ENCODE data around the gene SELE. TPM values are rescaled to one million over a fixed set of nuclear protein-coding genes. Genes with fewer than 3 reads are reported as not detected.

Gene SELE
- total and polyA plus RNA-seq, 2 of the 8 experiments (the other 6 are each of a cell fraction or from before 2014, with no cell fraction given), result not detected

GRCh38 chr1:169689395-169689794, 44.5 kb downstream of the SELE start:
- H3K4me1 ChIP-seq (replicated peaks in 1 of 4; ENCODE audit: control insufficient read depth in 3 of 4, insufficient read depth in 4 of 4, low read length in 3 of 4), result peaks cover 0 to 12% (median 2%) of the 10 kb centered on the region in 4 experiments; a peak in 2 of 7 replicates
- H3K79me2 ChIP-seq (ENCODE audit: control insufficient read depth in 1 of 2, insufficient read depth in 2 of 2, low read length in 2 of 2), result no peaks in the 10 kb centered on the region
- H3K27me3 ChIP-seq (replicated peaks in 1 of 4; ENCODE audit: control insufficient read depth in 3 of 4, extremely low read depth in 1 of 4, insufficient read depth in 3 of 4, low read length in 3 of 4), result peaks cover 49 to 78% (median 67%) of the 10 kb centered on the region in 4 experiments
- H3K9ac ChIP-seq (replicated peaks in 1 of 4; ENCODE audit: extremely low read depth in 1 of 4, low read depth in 3 of 4, low read length in 3 of 4), result no peak overlapping the region
- H2BK15ac ChIP-seq (ENCODE audit: low read length), result no peak overlapping the region
- no peak overlapping the region for H3K27ac ChIP-seq (ENCODE audit: low read depth, low read length)
- CTCF ChIA-PET (ENCODE audit: partially characterized antibody), result interaction anchor here (0.7 to 5.9 kb wide), 5 partner anchors 9 to 87 kb away, joined by 3 to 28 read pairs (median 3); no protein-coding TSS in a partner anchor
- H3K23me2 ChIP-seq (ENCODE audit: low read depth, low read length), result no peaks in the 10 kb centered on the region; the same call in 1 of the 2 replicates
- no peak overlapping the region for H2BK20ac ChIP-seq (ENCODE audit: low read length)
- H3K14ac ChIP-seq (ENCODE audit: insufficient read length), result no peak overlapping the region
- no peak overlapping the region for H2AFZ ChIP-seq (ENCODE audit: low read length)
- DNase-seq (ENCODE audit: low read depth in 1 of 2, low spot score in 2 of 2) (no peak), FAIRE-seq (no peak)
- POLR2A ChIA-PET (ENCODE audit: partially characterized antibody), result no interaction called here
- WGBS, 2 experiments (ENCODE audit: extremely low coverage in 1 of 2, insufficient coverage in 1 of 2, insufficient read length in 1 of 2, insufficient replicate concordance in 2 of 2, low coverage in 1 of 2, low lambda C conversion rate in 2 of 2, missing lambda C conversion rate in 1 of 2), result 59% methylated on average over 2 of the region's 2 CpGs; no CpG with 5 or more reads in 1 of the 2 experiments
- H4K20me1 ChIP-seq (replicated peaks in 1 of 2; ENCODE audit: control insufficient read depth in 1 of 2, insufficient read depth in 2 of 2, low read length in 2 of 2), result peaks cover 4 to 6% of the 10 kb centered on the region in 2 experiments
- H2BK120ac ChIP-seq (replicated peaks; ENCODE audit: low read depth, low read length), result no peak overlapping the region
- H3K9me3 ChIP-seq (ENCODE audit: insufficient read depth in 2 of 2, low read depth in 1 of 2, low read length in 1 of 2), result no peaks in the 10 kb centered on the region
- H2BK5ac ChIP-seq (ENCODE audit: low read depth, low read length), result no peak overlapping the region
- no peaks in the 10 kb centered on the region for H3K79me1 ChIP-seq (ENCODE audit: low read depth, low read length)
- H4K91ac ChIP-seq (replicated peaks; ENCODE audit: insufficient read length, low read length), result no peak overlapping the region
- no peak overlapping the region for H3K4ac ChIP-seq (replicated peaks; ENCODE audit: insufficient read length, low read depth, low read length)
- H4K5ac ChIP-seq (ENCODE audit: insufficient read length, low read depth, low read length), result no peak overlapping the region
- H3K23ac ChIP-seq (ENCODE audit: insufficient read length), result no peak overlapping the region
- H3K36me3 ChIP-seq (ENCODE audit: control insufficient read depth in 2 of 4, insufficient read depth in 4 of 4, low read length in 3 of 4), result peaks cover 0 to 3% (median 0%) of the 10 kb centered on the region in 4 experiments; a peak in 1 of 8 replicates
- H3K56ac ChIP-seq (replicated peaks; ENCODE audit: insufficient read length, low read depth, low read length), result no peak overlapping the region
- H3K4me3 ChIP-seq (ENCODE audit: extremely low read depth in 1 of 4, insufficient read depth in 2 of 4, low read depth in 3 of 4, low read length in 4 of 4), result no peak overlapping the region
- no peak overlapping the region for H4K8ac ChIP-seq (ENCODE audit: extremely low read depth, insufficient read depth, low read length)
- H3K4me2 ChIP-seq (ENCODE audit: insufficient read depth in 1 of 2, low read depth in 2 of 2, low read length in 2 of 2), result no peak overlapping the region
- no peak overlapping the region for H2AK5ac ChIP-seq (ENCODE audit: low read depth, low read length)
- no peak overlapping the region for H2BK12ac ChIP-seq (ENCODE audit: low read depth, low read length)
- no peak overlapping the region for H3K18ac ChIP-seq (ENCODE audit: extremely low read depth, low read length)
- no peak for TF ChIP-seq RXRA (IDR thresholded peaks at IDR 0.05; ENCODE audit: insufficient read depth, low read depth, low read length)
- TF ChIP-seq SIRT6 (IDR thresholded peaks at IDR 0.05; ENCODE audit: low read length), result no peak
- TF ChIP-seq HDAC2 (IDR thresholded peaks at IDR 0.05; ENCODE audit: borderline replicate concordance in 1 of 2, low read depth in 2 of 2, low read length in 2 of 2), result no peak
- TF ChIP-seq BRCA1 (IDR thresholded peaks at IDR 0.05; ENCODE audit: low read depth, low read length), result no peak
- no peak for TF ChIP-seq EZH2 (IDR thresholded peaks at IDR 0.05; ENCODE audit: low read depth, low read length, severe bottlenecking)
- TF ChIP-seq SP2 (IDR thresholded peaks at IDR 0.05; ENCODE audit: low read length), result no peak
- TF ChIP-seq NANOG (IDR thresholded peaks at IDR 0.05; ENCODE audit: insufficient read depth, low read depth, low read length, poor library complexity, severe bottlenecking), result no peak
- no peak for TF ChIP-seq TBP (IDR thresholded peaks at IDR 0.05; ENCODE audit: low read depth, low read length)
- TF ChIP-seq ATF2 (IDR thresholded peaks at IDR 0.05; ENCODE audit: low read length), result no peak
- no peak for TF ChIP-seq EGR1 (IDR thresholded peaks at IDR 0.05; ENCODE audit: borderline replicate concordance, low read depth, low read length)
- TF ChIP-seq BCL11A (IDR thresholded peaks at IDR 0.05; ENCODE audit: low read depth in 2 of 2, low read length in 2 of 2), result no peak
- no peak for TF ChIP-seq TAF1 (IDR thresholded peaks at IDR 0.05; ENCODE audit: low read depth, low read length)
- TF ChIP-seq CHD2 (IDR thresholded peaks at IDR 0.05; ENCODE audit: low read length), result no peak
